GM04503 (cell line): ENCODE measurements around the gene CYGB.
"Not testable (repeated sequence)": the region's sequence is repeated elsewhere in the genome, so short reads cannot be mapped to it uniquely, and the experiment has no call there.

Experiments used
- DNase-seq: peaks from one replicate; pipeline ENCODE4 v3.0.0-alpha.2; 2012; ENCODE audit warnings: low read depth

The CYGB gene

GRCh38 chr17:76538281-76538931 lies 897 bp upstream of the CYGB start:
- no peak for DNase-seq

DNA sequence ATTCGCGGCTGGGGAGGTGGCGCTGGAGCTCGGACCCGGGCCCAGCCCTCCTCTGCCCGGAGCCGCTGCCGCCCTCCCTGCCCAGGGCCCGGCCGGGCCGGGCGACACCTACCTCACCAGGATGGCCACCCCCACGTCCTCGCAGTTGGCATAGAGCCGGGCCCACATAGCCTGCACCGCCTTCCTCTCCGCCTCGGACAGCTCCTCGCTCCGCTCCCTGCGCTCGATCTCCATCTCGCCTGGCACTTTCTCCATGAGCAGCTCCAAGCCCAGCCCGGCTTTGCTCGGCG lies 276 bp downstream of the CYGB start:
- DNase-seq, result no peak

DNA sequence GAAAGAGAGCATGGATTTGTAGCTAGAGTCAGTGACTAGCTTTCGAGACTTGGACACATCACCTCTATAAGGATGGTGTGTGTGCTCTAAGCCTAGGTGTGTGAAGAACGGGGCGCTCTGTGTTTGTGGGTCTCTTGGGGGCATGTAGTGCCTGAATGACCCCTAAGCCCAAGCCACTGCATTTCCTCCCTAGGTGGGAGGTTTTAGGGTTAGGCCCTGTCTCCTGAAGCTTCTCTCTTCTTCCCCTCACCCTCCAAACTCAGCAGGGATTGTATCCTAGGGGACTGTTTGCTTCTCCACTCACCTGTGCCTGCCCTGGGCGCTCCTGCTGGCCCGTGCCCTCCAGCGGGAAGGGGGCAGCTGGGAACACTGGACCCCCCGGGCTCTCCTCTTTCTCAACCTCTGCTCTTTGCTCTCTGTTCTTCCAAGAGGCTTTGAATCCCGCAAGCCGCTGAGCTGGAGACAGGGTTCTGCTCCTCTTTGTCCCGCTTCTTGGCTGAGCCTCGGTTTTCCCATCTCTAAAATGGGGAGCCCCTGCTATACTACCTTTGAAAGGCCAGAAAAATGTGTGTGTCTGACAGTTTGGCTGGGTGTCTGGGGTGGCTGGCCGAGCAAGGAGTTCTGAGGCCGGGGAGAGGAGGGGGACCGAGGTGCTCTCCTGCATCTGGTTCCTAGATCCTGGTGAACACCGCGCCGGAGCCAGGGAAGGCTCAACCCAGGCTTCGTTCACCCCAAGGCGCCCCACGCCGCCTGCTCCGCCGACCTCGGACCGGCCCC lies 810 bp downstream of the CYGB start:
- no peak for DNase-seq

- no peak for DNase-seq
Measured at GRCh38 chr17:76535788-76536510, 1.6 kb downstream of the CYGB start.

DNA sequence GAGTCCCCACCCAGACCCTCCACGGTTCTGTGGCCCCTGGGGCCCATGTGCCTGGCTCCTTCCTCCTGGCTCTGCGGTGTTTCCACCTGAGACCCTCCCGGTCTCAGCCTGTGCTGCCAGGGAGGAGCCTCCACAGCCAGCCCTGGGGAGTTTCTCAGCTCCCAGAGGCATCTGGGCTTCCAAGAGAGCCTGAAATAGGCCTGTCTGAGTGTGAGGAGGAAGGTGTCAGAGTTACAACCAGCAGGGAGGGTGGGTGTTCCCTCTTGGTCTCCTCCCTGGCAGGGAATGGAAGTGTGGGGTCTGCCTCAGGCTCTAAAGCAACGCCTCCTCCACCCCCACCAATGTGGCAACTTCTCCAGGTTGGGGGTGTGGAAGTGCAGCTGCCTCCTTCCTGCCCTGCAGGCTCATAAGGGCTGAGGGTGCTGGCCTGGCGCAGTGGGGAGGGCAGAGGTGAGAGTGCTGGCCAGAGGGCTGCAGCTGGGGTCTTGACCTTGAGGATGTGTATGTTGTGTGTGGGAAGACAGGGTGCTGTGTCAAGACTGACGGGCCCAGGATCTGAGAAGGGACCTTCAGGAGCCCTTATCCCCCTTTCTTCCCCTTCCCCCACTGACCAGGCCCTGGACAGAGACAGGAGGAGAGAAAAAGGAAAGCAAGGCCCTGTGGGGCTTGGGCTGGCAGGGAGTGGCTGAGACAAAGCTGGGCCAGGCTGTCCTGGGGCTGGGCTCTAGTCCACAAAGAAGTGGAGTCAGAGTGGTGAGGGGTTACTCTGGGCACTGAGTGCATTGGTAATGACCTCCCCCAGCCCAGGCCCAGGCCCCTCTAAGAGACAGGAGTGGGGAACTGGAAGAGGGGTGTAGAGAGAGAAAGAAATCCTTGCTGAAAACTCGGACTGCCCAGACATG lies 2.4 kb downstream of the CYGB start:
- no peak for DNase-seq

DNA sequence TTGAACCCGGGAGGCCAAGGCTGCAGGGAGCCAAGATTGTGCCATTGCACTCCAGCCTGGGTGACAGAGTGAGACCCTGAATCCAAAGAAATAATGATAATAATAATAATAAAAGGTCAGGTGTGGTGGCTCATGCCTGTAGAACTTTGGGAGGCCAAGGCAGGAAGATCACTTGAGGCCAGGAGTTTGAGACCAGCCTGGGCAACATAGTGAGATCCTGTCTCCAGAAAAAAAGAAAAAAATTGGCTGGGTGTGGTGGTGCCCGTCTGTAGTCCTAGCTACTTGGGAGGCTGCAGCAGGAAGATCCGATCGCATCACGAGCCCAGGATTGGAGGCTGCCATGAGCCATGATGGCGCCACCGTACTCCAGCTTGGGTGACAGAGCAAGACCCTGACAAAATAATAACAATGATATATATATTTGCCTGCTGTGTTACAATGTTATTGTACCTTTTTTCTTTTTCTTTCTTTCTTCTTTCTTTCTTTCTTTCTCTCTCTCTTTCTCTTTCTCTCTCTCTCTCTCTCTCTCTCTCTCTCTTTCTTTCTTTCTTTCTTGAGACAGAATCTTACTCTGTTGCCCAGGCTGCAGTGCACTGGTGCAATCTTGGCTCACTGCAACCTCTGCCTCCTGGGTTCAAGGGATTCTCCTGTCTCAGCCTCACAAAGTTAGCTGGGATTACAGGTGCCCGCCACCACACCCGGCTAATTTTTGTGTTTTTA lies 3.7 kb downstream of the CYGB start:
- not testable (repeated sequence) for DNase-seq

GRCh38 chr17:76532072-76532651 lies 5.3 kb downstream of the CYGB start:
- no peak for DNase-seq

- no peak for DNase-seq
Measured at GRCh38 chr17:76531486-76532038, 5.9 kb downstream of the CYGB start.

DNA sequence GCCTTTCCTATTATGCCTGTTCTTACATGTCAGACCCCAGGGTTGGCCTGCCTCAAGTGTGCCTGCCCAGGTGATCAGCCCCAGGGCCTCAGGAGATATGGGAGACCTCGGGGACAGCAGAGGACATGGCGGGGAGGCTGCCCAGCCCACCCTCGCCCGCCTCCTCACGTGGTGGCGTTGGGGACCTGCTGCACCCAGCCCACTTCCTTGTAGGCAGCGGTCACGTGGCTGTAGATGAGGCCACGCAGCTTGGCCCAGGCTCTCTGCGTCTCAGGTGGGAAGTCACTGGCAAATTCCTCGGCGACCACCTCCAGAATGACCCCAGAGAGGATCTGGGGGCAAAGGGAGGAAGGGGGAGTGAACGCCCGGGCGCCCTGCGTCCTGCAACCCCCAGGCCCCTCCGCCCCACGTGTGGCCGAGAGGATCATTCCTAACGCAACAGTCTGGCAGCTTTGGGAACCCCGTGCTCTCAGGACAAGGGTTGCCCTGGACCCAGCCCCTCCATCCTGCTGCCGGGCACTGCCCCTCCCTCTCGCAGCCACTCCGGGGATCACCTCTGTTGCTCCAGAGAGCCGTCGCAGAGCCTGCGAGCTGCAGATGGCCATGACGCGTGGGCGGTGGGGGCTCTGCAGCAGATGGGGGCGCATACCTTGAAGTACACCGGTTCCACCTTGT lies 6.6 kb downstream of the CYGB start:
- no peak for DNase-seq

DNA sequence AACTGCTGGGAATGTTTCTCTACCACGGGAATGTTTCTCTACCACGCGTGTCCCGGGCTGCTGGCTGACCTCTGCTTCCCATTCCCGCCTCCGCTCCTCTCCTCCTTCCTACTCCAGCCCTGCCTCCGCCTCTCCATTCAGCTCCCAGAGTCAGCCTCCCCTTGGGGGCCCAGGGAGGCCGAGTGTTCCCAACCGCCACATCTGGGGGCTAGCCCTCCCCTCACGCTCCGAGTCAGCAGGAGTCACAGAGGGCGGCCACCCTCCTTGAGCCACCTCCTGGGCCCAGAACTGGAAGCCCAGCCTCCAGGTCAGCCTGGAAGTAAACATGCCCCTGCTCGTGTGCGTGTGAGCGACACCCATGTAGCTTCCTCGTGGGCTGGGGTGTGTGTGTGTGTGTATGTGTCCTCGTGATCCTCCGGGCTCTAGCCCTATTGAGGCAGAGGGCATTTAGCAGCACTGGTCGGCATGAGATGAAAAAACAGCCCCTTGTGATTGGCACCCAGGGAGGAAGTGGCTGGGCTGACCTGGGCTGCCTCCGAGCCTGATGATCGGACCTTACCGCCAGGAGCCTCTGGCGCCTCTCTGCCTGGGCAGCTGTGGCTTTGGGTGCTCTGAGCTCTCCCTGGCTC lies 7.3 kb downstream of the CYGB start:
- no peak for DNase-seq

DNA sequence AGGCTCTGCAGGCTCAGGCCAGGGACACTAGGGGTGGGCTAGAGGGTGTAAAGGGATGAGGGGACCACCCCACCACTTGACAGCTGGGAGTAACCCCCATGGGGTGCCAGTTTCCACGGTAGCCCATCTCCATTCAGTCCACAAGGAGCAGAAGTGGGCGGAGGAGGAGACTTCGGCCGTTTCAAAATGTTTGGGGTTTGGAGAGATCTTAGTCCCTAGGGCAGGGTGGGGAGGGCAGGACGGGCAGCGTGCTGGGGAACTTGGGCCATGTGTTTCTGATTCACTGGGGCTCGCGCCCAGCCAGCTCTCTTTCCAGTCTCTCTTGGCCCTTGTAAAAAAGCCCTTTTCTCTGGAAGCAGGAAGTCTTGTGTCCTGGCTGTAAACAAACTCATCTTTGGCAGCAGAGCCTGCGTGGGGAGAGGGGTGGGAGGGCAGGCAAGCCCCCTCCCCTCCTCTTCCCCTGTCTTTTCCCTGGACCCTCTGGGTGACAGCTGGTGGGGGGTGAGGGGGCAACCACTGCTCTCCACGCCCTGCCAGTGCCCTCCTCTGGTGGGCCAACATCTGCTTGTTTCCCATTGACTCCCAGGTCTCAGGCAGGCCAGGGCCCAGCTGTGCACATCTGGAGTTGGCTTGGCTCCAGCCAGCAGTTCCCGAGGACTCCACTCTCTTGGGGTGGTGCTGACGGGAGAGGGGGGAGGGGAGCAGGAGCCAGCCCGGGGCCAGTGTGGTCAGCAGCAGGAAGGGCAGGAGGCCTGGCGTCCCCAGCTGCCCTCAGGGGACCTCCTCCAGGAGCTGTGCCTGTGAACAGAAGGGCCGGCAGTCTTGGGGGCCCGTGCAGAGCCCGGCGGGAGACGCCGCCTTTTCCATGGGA lies 8.1 kb downstream of the CYGB start:
- peak; percentile 78 for DNase-seq

GRCh38 chr17:76528528-76529223 lies 8.8 kb downstream of the CYGB start:
- no peak for DNase-seq

GRCh38 chr17:76528156-76528527 lies 9.4 kb downstream of the CYGB start:
- DNase-seq, result no peak

DNA sequence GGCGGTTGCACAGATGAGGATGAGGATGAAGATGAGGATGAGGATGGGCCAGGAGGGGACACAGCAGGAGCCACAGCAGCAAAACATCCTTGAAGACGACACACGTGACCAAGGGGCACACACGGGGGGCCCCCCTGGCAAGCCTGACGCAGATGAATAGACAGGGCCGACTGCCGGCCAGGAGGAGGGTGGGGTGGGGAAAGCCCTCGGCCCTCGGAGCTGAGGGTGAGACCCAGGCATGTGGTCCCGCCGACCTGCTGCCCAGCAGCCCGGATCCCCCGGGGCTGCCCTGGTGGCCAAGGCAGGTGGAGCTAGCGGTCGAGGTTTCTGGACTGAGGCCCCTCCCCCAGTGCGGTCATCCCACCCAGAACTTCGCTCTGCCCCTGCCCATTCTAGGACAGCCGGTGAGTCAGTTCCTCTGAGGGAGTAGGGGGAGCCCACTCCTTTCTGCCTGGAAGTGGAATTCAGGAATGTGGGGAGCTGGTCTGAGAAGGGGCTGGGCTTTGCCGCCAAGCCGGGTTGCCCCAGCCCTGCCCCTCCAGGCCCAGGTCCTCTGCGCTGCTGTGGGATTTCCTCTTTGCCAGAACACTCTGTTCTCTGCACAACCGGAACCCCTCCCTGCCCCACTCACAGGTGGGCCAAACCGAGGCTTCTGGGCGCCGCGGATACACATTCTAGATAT lies 9.9 kb downstream of the CYGB start:
- no peak for DNase-seq

GRCh38 chr17:76527016-76527415 lies 10.5 kb downstream of the CYGB start:
- DNase-seq, result not testable (repeated sequence)

- DNase-seq, result not testable (repeated sequence)
Measured at GRCh38 chr17:76525513-76525833, 12.0 kb downstream of the CYGB start.

DNA sequence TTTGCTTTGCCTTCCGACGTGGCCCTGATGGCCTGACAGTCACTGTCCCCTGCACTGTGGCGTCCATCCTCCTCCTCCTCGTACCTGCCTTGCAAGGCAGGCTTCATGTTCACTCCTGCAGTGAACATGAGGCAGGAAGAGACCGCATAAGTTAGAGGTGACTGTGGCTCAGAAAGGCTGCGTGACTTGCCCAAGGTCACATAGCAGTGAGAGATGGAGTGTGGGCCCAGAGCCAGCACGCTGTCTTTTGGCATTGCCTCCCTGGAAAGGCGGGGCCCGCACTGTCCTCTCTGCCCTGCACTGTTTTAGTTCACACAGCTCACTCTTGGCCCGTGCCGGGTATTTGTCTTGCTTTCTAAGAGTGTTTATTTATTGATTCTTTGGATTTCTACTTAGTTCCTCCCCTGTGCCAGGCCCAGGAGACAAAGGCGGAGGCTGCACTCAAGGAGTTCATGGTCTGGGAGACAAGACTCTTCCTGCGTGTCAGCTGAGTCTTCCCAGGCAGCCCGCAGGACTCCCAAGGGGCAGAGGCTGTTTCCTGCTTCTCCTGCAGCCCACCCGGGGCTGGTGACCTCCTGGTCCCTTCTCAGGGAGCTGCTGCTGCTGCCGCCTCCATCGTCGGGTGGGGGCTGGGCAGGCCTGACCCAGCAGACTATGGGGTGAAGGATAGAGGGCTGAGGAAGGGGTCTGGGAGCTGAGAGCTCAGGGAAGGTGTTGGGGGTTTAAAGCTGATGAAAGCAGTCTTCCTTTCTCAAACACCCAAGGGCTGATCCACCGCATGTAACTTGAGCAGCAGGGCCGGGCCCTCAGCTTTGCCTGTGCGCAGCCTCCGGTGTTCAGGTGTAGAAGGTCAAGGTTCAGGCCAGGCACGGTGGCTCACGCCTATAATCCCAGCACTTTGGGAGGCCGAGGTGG lies 12.7 kb downstream of the CYGB start:
- DNase-seq, result no peak
